ENCODE results near the gene WDFY3.

DNA sequence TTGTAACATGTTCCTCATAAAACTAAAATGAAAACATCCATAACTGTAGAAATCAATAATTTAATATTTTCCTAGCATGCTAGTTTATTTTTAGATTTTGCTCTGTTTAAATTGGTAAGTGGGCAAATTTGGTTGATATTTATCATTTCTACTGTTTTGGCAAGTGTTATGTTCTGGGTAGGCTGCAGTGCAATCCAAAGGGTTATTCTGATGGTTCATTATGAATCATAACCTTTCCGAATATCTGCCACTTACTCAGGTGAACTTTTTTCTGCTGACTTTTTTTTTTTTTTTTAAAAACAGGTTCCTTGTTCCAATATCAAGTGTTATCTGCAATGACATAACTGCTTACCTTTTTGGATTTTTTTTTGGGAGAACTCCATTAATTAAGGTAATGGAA, 331.5 kb downstream of the WDFY3 start:
- TF ChIP-seq, protein P1, sequence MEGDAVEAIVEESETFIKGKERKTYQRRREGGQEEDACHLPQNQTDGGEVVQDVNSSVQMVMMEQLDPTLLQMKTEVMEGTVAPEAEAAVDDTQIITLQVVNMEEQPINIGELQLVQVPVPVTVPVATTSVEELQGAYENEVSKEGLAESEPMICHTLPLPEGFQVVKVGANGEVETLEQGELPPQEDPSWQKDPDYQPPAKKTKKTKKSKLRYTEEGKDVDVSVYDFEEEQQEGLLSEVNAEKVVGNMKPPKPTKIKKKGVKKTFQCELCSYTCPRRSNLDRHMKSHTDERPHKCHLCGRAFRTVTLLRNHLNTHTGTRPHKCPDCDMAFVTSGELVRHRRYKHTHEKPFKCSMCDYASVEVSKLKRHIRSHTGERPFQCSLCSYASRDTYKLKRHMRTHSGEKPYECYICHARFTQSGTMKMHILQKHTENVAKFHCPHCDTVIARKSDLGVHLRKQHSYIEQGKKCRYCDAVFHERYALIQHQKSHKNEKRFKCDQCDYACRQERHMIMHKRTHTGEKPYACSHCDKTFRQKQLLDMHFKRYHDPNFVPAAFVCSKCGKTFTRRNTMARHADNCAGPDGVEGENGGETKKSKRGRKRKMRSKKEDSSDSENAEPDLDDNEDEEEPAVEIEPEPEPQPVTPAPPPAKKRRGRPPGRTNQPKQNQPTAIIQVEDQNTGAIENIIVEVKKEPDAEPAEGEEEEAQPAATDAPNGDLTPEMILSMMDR (IDR thresholded peaks at IDR 0.05): no peak
- TF ChIP-seq POLR2A (IDR thresholded peaks at IDR 0.05): no peak

Data from uterus (tissue), 2 donors.